ENCODE data around the gene ARHGEF19. TPM values are rescaled to one million over a fixed set of nuclear protein-coding genes. Genes with fewer than 3 reads are reported as not detected.
"Not testable (repeated sequence)": the region's sequence is repeated elsewhere in the genome, so short reads cannot be mapped to it uniquely, and the experiment has no call there.

The ARHGEF19 gene
- total RNA-seq, 4 donors from 2014 or later = 5.7 to 46.8 (median 10.8) TPM

- WGBS, 2 donors (ENCODE audit: low coverage in 1 of 2) = 48 to 55% methylated on average over 4 to 17 of the region's 17 CpGs
- Histone ChIP-seq H3K4me1 (peaks cover 9 to 48% (median 20%) of the 10 kb centered on the region in 4 donors), H3K4me3 (no peak overlapping the region), H3K36me3 (no peaks in the 10 kb centered on the region), H3K9me3 (no peaks in the 10 kb centered on the region), H3K27ac (peak overlapping the region in 1 of 4 donors; percentile 3), H3K27me3 (no peaks in the 10 kb centered on the region)
- in situ Hi-C loops (cut with MboI; ENCODE audit: low pct_ligation_motif_present in 1 of 4, low pct_unique_long_range_greater_than_20kb in 1 of 4, low sequenced_read_pairs in 3 of 4) (no loop called here), intact Hi-C loops (cut with DNase I; ENCODE audit: low total_unique reads) (no loop called here)
- TF ChIP-seq POLR2A (IDR thresholded peaks at IDR 0.05) (no peak), POLR2AphosphoS5 (IDR thresholded peaks at IDR 0.05) (peak; percentile 6 to 26 (median 12))
- TF ChIP-seq, protein P1, sequence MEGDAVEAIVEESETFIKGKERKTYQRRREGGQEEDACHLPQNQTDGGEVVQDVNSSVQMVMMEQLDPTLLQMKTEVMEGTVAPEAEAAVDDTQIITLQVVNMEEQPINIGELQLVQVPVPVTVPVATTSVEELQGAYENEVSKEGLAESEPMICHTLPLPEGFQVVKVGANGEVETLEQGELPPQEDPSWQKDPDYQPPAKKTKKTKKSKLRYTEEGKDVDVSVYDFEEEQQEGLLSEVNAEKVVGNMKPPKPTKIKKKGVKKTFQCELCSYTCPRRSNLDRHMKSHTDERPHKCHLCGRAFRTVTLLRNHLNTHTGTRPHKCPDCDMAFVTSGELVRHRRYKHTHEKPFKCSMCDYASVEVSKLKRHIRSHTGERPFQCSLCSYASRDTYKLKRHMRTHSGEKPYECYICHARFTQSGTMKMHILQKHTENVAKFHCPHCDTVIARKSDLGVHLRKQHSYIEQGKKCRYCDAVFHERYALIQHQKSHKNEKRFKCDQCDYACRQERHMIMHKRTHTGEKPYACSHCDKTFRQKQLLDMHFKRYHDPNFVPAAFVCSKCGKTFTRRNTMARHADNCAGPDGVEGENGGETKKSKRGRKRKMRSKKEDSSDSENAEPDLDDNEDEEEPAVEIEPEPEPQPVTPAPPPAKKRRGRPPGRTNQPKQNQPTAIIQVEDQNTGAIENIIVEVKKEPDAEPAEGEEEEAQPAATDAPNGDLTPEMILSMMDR (IDR thresholded peaks at IDR 0.05) = no peak
- no peak for DNase-seq
These were observed 48.0 kb downstream of the ARHGEF19 start for GRCh38 chr1:16164213-16165072.

- not testable (repeated sequence) for H3K27ac ChIP-seq
- 79 to 87% methylated on average over 5 to 12 of the region's 12 CpGs for WGBS, 2 donors (ENCODE audit: low coverage in 1 of 2)
These were observed 48.7 kb downstream of the ARHGEF19 start for GRCh38 chr1:16163608-16164212.

DNA sequence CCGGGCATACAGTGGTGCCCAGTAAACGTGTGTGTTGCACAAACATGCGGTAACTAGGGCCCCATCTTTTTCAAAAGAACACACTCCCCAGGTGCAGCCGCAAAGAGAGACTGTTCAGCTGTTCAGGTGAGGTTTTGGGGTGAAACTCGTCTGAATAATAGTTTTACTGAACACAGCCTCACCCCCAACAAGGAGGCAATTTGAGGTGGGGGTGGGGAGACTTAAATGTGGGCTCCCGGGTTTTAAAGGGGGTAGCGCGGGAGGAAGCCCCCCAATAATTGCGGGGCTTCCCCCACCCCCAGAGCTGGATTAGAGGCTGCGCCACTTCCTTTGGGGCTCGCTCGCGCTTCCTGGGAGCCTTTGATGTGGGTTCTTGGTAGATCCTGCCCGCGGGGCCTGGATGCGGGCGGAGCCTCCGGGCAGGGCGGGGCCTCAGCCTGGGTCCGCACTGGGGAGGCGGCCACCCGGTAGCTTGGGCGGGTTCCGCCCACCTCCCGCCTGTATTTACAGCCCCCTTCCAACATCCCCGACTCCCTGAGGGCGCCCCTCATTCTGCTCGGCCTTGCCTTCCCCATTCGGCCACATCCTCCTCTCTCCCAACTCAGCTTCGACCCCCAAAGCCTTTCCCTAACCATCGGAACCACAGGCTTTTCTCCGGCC is 50.2 kb downstream of the ARHGEF19 start:
- WGBS, 2 donors (ENCODE audit: low coverage in 1 of 2) = 39 to 40% methylated on average over 10 to 32 of the region's 32 CpGs
- DNase-seq = peak; percentile 73
- Histone ChIP-seq H3K27me3 (no peaks in the 10 kb centered on the region), H3K4me1 (peaks cover 0 to 37% (median 10%) of the 10 kb centered on the region in 4 donors), H3K9me3 (no peaks in the 10 kb centered on the region), H3K36me3 (no peaks in the 10 kb centered on the region), H3K4me3 (no peak overlapping the region), H3K27ac (peak overlapping the region in 1 of 4 donors; percentile 7)
- no peak for TF ChIP-seq EP300 (IDR thresholded peaks at IDR 0.05; ENCODE audit: low read depth)
- no peak for TF ChIP-seq POLR2A (IDR thresholded peaks at IDR 0.05)
- TF ChIP-seq, protein P1 (IDR thresholded peaks at IDR 0.05) = no peak
- TF ChIP-seq POLR2AphosphoS5 (IDR thresholded peaks at IDR 0.05) = no peak
- in situ Hi-C loops (cut with MboI; ENCODE audit: low pct_ligation_motif_present in 1 of 4, low pct_unique_long_range_greater_than_20kb in 1 of 4, low sequenced_read_pairs in 3 of 4) (no loop called here), intact Hi-C loops (cut with DNase I; ENCODE audit: low total_unique reads) (no loop called here)

More at GRCh38 chr1:16163608-16164212, 48.7 kb downstream of the ARHGEF19 start:
- H3K9me3 ChIP-seq; intact Hi-C loops (cut with DNase I; ENCODE audit: low total_unique reads); in situ Hi-C loops (cut with MboI; ENCODE audit: low pct_ligation_motif_present in 1 of 4, low pct_unique_long_range_greater_than_20kb in 1 of 4, low sequenced_read_pairs in 3 of 4); H3K27me3 ChIP-seq; DNase-seq; H3K4me3 ChIP-seq; H3K36me3 ChIP-seq: not testable (repeated sequence)
- H3K4me1 ChIP-seq = peaks cover 7 to 49% (median 21%) of the 10 kb centered on the region in 4 donors

GRCh38 chr1:16161717-16162116 is 50.7 kb downstream of the ARHGEF19 start:
- peak overlapping the region in 1 of 4 donors; percentile 7 for H3K27ac ChIP-seq
- in situ Hi-C loops (cut with MboI; ENCODE audit: low pct_ligation_motif_present in 1 of 4, low pct_unique_long_range_greater_than_20kb in 1 of 4, low sequenced_read_pairs in 3 of 4) = no loop called here

More at GRCh38 chr1:16161717-16162116, 50.7 kb downstream of the ARHGEF19 start:
- Histone ChIP-seq H3K27me3 (no peaks in the 10 kb centered on the region), H3K36me3 (no peaks in the 10 kb centered on the region), H3K4me3 (no peak overlapping the region), H3K9me3 (no peaks in the 10 kb centered on the region), H3K4me1 (peaks cover 0 to 36% (median 8%) of the 10 kb centered on the region in 4 donors)
- TF ChIP-seq EP300 (IDR thresholded peaks at IDR 0.05; ENCODE audit: low read depth) (no peak), POLR2A (IDR thresholded peaks at IDR 0.05) (no peak), POLR2AphosphoS5 (IDR thresholded peaks at IDR 0.05) (no peak)
- TF ChIP-seq, protein P1 (IDR thresholded peaks at IDR 0.05) = no peak
- intact Hi-C loops (cut with DNase I; ENCODE audit: low total_unique reads) = no loop called here
- DNase-seq = no peak
- WGBS, 2 donors (ENCODE audit: low coverage in 1 of 2) = 86% methylated on average over 5 of the region's 5 CpGs; no CpG with 5 or more reads in 1 of the 2 donors

All from transverse colon (tissue), 4 donors.